GM18511 (cell line): ENCODE measurements around the gene RADIL.

ENCODE experiments used
- ATAC-seq: cut with Tn5 transposase; IDR thresholded peaks from one replicate; pipeline ENCODE4 v1.9.1; 2021; ENCODE audit warnings: mild to moderate bottlenecking, moderate library complexity; ENCODE audit not compliant: unreplicated experiment

The RADIL gene

DNA sequence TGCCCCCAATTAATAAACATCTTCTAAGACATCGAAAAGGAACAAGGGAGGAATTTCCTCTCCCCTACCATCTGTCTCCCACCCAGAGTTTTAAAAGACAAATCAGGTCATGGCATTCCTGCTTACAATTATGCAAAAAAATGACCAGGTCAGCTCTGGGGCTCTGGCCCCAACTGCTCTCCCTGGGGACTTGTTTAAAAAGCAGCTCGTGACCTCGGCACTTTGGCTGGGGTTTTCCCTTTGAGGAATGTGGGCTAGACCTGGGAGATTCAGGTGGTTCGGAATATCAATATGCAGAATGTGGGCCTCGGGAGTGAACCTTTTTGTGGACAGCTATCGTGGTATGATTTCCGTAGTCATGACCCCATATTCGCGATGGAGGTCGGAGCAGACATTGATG is 648 bp upstream of the RADIL start:
- no peak for ATAC-seq

DNA sequence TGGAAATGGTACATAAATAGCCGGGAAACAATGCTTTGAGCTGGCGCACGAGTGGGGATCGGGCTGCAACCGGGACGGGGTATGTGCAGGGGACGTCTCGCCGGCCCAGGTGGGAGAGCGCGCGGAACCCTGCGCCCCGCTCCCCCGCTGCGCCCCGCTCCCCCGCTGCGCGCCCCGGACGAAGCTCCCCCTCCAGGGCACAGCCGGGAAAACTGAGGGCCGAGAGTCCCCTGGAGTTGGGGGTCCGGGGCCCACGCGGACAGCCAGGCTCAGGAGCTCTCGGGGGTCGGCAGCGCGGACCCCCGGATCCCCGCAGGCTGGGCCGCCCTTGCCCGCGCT is 514 bp downstream of the RADIL start:
- ATAC-seq = no peak

DNA sequence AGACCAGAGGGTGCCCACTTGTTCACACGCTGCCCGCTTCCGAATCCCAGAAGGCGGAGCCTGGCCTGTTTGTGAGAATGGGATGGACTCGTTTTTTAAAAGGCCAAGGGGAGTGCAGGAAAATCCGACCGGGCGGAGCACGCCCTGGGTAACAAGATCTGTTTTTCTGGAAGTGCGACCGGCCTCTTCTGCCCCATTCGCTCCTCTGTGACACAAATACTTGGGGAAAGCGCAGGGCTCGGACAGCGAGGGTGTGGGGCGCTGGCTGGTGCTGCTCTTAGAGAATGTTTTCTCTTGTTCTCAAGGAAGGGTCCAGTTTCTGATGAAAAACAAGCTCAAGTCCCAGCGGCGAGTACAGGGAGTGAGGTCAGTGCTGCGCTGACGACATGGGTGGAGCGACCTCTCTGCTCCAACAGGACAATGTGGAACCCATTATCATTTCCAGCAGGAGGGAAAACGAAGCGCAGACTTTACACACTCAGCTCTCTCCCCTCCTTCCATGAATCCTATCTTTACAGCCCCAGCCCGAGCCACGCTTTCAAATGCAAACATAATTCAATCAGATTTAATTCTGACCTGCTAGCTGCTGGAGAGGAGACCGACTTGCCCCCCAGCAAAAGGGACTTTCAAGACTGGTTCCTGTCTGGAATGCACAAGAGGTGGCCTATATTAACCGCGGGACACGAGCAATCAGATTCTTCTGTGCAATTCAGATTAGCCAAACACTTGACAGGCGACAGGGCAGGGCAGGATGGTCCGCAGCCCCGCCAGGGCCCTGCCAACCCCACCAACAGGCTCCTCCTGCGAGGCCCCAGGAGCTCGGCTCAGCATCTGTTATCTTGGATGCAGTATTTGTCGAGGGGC is 1.1 kb downstream of the RADIL start:
- no peak for ATAC-seq

- no peak for ATAC-seq
Measured at GRCh38 chr7:4880218-4880617, 3.3 kb downstream of the RADIL start.

- ATAC-seq = no peak
Measured at GRCh38 chr7:4879396-4880081, 4.0 kb downstream of the RADIL start.

GRCh38 chr7:4878336-4879335 is 4.9 kb downstream of the RADIL start:
- no peak for ATAC-seq

DNA sequence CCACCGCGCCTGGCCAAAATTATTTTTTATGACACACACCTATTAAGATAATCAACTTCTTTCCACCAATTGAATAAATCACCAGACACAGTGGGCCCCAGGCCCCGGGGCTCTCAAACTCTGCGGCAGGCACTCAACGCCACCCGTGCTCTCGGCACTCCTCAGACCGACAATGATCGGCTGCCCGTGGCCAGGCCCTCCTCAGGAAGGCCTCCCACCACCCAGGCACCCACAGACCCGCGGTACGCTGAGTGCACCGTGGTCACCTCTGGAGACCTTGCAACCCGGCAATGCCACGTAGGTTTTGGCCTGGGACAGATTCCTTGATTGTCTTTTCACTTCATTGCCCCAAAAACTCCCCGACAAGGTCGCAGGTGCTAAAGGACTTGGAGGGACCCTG is 6.9 kb downstream of the RADIL start:
- ATAC-seq = no peak

DNA sequence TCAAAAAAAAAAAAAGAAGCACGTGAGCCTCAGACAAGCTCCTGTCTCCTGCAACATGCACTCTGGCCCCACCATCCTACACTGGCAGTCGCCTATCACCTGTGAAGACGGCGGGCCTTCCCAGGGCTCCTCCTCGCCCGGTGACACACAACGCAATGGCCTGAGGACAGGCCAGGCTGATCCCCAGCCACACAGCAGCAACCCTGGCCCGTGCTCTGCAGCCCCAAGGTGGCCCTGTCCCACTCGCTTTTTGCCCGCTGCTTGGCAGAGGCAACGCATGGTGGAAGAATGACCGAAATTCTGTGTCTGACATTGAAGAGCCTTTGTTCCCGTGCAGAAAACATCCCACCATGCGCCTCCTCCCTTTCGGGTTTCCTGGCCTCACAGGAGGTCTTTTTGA is 8.1 kb downstream of the RADIL start:
- no peak for ATAC-seq

GRCh38 chr7:4873071-4873944 is 10.2 kb downstream of the RADIL start:
- no peak for ATAC-seq

DNA sequence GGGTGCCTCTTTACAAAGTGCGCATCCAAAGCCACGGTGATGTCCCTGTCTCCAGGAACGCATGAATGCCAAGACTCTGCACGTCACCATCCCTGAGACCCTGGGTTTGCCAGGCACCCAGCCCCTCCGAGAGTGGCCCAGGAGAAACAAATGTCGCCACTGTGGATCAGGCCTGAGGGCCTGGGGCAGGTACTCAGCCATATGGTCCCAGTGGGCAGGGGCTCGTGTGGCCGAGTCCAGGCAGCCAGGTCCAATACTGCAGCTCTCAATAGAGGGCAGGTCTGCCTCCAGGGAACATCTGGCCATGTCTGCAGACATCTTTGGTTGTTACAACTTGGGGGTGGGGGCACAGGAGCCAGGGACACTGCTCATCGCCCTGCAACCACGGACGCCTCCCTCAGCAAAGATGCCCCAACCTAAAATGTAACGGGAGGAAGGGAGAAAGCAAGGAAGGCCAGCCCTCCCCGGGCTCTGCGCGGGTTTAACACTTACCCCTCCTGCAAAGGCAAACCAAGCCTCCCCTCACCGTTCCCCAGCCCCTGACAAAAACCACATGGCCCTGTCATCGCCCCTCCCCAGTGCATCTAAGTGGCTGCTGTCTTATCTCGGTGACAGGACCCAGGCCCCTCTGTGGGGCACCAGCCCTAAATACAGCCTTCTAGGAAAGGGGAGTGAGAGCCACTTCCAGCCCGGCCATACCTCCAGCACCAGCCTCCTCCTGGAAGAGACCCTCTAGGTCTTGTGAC is 11.4 kb downstream of the RADIL start:
- no peak for ATAC-seq

DNA sequence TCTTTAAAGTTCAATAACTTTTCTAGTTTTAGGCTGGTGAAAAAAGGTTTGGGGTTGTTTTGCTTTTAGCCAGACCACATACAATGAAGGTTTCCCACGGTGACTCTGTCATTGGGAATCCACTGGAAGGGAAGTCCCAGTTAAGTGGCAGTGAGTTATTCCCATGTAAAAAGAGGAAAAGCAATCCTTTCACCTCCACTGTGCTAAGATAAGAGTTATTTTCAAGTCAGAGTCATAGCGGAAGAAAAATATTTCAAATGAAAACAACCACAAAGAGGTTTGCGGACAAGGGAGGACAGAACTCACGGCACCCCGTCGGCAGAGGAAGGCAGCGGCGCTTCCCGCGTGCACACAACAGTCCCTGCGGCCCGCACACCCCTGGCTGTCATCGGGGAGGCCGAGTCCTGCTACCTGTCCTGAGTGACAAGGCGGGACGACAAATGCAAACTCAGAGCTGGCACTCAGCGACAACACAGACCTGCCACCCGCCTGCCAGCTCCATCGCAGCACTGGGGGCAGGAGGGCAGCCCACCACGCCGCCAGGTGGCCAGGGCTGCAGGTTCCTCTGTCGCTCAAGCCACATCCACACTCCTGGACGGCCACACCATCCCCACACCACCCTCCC is 12.3 kb downstream of the RADIL start:
- ATAC-seq = no peak

GRCh38 chr7:4868493-4868892 is 15.0 kb downstream of the RADIL start:
- no peak for ATAC-seq

GRCh38 chr7:4866528-4867496 is 16.7 kb downstream of the RADIL start:
- no peak for ATAC-seq

DNA sequence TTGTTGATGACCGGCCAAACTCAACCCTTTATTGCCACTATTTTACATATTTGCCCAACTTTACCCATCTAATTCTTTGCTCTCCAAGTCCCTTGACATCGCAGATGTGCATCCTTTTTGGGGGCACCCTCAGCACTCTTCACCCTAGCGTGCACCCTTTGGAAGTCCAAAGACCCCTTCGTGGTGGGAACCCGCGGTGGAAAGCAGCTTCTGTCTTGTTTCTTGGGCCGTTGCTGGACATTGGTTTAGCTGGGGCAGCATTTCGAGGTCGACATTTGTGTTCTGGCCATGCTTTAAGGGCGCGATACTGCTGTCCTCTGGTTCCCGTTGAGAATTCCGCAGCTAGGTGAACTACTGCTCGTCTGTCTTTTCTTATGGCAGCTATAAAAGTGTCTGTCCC is 21.4 kb downstream of the RADIL start:
- ATAC-seq = no peak

- no peak for ATAC-seq
Measured at GRCh38 chr7:4861673-4862072, 21.8 kb downstream of the RADIL start, which contains the start of gene PAPOLB. TSS of gene PAPOLB (minus strand) at chr7:4862030. CDS start at chr7:4861810, 220 bp downstream.

DNA sequence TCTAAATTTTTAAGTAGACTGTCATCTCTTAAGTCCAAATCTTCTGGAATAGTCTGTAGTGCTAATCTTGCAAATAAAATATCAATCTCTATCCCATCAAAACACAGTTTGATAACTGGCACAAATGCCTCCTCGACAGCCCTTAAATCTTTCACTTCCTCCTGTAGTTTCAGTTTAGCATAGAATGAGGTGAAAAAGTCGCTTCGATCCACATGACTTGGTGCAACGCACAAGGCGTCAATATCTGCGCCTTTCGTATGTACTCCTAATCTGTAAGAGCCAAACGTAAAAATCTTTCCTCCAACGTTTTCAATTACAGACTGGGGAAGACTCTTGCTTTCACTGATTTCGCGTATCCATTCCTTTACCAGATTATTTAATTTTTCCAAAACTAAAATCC is 22.3 kb downstream of the RADIL start:
- ATAC-seq = no peak

DNA sequence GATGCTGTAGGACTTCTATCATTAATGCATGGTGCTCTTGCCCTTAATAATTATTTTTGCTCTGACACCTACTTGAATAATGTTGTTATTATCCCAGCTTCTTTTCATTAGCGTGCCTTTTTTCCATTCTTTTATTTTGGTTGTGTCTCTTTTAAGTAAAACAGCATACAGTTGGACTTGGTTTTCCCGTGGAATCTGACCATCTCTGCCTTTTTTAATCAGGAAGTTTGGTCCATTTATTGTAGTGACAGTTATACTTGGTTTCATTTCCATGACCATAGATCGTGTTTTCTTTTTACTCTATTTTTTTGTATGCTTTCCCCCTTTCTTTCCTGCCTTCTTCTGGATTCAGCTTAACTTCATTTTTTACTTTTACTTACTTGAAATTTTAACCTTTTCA is 26.3 kb downstream of the RADIL start:
- no peak for ATAC-seq
